ENCODE measurements around the gene PCSK5. TPM values are rescaled to one million over a fixed set of nuclear protein-coding genes. Genes with fewer than 3 reads are reported as not detected.
"Not testable (repeated sequence)": the region's sequence is repeated elsewhere in the genome, so short reads cannot be mapped to it uniquely, and the experiment has no call there.

Gene PCSK5
- total and polyA plus RNA-seq, 5 donors: 2.6 to 7.6 (median 5.6) TPM

DNA sequence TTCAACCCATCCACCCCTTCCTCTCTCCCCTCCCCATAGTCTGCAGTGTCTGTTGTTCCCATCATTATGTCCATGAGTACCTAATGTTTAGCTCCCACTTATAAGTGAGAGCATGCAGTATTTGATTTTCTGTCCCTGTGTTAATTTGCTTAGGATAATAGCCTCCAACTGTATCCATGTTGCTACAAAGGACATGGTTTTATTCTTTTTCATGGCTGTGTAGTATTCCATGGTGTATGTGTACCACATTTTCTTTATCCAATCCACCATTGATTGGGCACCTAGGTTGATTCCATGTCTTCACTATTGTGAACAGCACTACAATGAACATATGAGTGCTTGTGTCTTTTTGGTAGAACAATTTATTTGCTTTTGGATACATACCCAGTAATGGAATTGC, 187.1 kb downstream of the PCSK5 start:
- Histone ChIP-seq H3K4me1 (ENCODE audit: control insufficient read depth, insufficient read depth, low read length) (no peaks in the 10 kb centered on the region), H3K27ac (ENCODE audit: low read length) (no peak overlapping the region), H3K27me3 (ENCODE audit: control insufficient read depth, insufficient read depth) (no peaks in the 10 kb centered on the region), H3K9me3 (ENCODE audit: control insufficient read depth, low read length) (no peaks in the 10 kb centered on the region), H3K4me3 (ENCODE audit: low read length) (no peak overlapping the region)
- ATAC-seq (no peak), DNase-seq (no peak)
- intact Hi-C loops (cut with DNase I): no loop called here

DNA sequence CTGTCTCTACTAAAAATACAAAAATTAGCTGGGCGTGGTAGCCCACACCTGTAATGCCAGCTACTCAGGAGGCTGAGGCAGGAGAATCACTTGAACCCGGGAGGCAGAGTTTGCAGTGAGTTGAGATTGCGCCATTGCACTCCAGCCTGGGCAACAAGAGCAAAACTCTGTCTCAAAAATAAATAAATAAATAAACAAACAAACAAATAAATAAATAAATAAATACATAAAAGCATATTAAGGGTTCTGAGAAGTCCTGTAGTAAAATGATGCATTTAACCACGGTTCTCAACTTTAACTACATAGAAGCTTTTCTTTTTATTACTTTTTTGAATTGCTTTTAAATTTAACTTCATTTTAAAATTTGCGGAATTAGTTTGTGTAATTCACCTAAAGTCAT, 190.8 kb downstream of the PCSK5 start:
- WGBS: 98% methylated on average over 5 of the region's 5 CpGs
- H3K27me3 ChIP-seq (ENCODE audit: control insufficient read depth, insufficient read depth); intact Hi-C loops (cut with DNase I); H3K27ac ChIP-seq (ENCODE audit: low read length); H3K9me3 ChIP-seq (ENCODE audit: control insufficient read depth, low read length); DNase-seq; H3K4me1 ChIP-seq (ENCODE audit: control insufficient read depth, insufficient read depth, low read length); ATAC-seq; H3K4me3 ChIP-seq (ENCODE audit: low read length): not testable (repeated sequence)

DNA sequence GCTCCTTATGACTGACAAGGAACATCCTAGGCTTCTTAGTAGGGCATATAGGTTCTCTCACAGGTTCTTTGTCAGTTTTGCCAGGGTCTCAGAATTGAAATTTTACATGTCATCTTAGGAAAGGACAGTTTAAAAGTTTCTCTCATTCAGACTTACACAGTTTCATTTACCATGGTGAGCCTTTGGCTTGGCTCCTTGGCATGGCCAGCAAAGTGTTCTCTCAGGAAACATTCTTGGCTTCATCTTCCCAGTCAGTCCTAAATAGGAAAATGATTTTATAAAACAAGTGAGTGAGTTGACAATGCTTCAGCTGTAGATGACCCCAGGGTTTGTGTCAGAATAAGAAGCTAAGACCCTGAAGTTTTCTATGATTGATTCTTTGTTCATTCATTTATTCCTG, 191.6 kb downstream of the PCSK5 start:
- Histone ChIP-seq H3K27ac (ENCODE audit: low read length) (no peak overlapping the region), H3K9me3 (ENCODE audit: control insufficient read depth, low read length) (no peaks in the 10 kb centered on the region), H3K4me3 (ENCODE audit: low read length) (no peak overlapping the region), H3K4me1 (ENCODE audit: control insufficient read depth, insufficient read depth, low read length) (no peaks in the 10 kb centered on the region), H3K27me3 (ENCODE audit: control insufficient read depth, insufficient read depth) (no peaks in the 10 kb centered on the region)
- DNase-seq (peak in 2 of 3 donors; percentile 18 to 62), ATAC-seq (peak in 1 of 2 donors; percentile 74)
- intact Hi-C loops (cut with DNase I): no loop called here

DNA sequence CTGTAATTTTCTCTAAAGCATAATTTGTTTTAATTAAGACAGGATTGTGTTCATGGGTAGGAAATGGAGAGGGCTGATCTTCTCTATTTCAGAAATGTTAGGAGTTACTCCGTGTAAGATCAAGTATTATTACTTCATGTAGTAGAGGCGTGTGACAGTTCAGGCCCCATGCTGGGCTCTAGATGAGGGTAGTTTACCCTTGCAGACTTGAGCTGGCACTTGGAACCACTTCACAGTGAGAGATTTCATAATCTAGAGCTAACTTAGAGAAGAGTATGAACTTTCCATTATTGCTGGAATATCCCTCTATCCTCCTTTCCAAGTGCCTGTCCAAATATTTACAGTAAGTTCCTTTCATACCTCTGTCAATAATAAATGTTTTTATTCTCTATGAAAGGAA, 195.1 kb downstream of the PCSK5 start:
- Histone ChIP-seq H3K27ac (ENCODE audit: low read length) (no peak overlapping the region), H3K4me1 (ENCODE audit: control insufficient read depth, insufficient read depth, low read length) (no peaks in the 10 kb centered on the region), H3K9me3 (ENCODE audit: control insufficient read depth, low read length) (no peaks in the 10 kb centered on the region), H3K27me3 (ENCODE audit: control insufficient read depth, insufficient read depth) (no peaks in the 10 kb centered on the region), H3K4me3 (ENCODE audit: low read length) (no peak overlapping the region)
- 91% methylated on average over 2 of the region's 2 CpGs for WGBS
- no peak for DNase-seq
- intact Hi-C loops (cut with DNase I): no loop called here
- ATAC-seq: no peak

DNA sequence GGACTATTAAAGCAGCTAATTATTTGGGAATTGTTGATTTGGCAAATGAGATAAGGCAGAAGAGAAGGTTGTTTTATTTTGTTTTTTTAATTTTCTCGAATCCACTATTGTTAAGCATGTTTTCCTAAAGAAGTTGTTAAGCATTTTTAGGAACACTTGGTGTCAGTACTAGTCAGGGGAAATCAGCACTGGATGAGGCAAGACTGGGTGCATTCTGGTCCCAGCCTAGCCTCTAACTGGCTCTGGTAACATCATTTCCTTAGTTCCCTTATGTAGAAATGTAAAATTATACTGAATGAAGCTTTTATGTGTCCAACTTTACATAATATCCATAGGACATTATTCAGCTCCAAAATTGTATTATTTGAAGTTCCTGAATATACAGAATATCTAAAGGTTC, 196.1 kb downstream of the PCSK5 start:
- ATAC-seq (no peak), DNase-seq (no peak)
- H3K4me1 ChIP-seq (ENCODE audit: control insufficient read depth, insufficient read depth, low read length): peaks cover under 1% of the 10 kb centered on the region
- no peaks in the 10 kb centered on the region for H3K27me3 ChIP-seq (ENCODE audit: control insufficient read depth, insufficient read depth)
- WGBS: 80% methylated on average over 1 of the region's 1 CpG
- H3K4me3 ChIP-seq (ENCODE audit: low read length): no peak overlapping the region
- no peaks in the 10 kb centered on the region for H3K9me3 ChIP-seq (ENCODE audit: control insufficient read depth, low read length)
- no peak overlapping the region for H3K27ac ChIP-seq (ENCODE audit: low read length)
- intact Hi-C loops (cut with DNase I): no loop called here

DNA sequence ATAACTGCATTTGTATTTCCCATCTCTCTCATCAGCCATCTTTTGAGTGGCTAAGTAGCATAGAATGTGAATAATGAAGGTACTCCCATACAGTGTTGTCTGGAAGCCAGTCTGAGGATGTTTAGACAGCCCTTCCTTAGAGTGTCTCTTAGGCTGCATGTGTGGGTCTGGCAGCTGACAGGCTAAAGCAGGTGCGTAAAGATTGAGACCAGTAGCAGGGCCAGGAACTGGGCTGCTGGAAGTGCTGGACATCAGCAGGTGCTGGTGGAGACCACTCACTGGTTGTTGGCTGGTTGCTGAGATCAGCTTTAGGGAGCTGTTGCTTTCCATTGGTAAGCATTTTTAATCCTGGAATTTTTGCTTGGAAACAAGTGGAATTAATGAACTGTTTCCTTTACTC, 197.5 kb downstream of the PCSK5 start:
- WGBS: 96% methylated on average over 1 of the region's 1 CpG
- ATAC-seq: no peak

DNA sequence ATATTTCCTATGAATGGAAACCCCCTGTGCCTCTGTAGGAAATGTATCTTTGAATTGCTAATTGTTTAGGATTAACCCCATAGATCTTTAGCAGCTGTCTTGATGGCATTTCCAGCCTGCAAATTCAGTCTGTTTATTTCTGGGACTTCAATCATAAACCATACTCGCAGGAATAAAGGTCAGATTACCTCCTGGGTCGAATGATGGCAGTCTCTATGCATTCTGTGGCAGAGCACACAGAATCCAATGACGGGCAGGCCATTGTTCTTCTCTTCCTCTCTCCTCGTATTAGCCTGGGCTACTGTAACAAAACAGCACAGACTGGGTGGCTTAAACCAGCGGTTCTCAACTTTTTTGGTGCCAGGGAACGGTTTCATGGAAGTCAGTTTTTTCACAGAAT, 199.9 kb downstream of the PCSK5 start:
- Histone ChIP-seq H3K27me3 (ENCODE audit: control insufficient read depth, insufficient read depth) (no peaks in the 10 kb centered on the region), H3K27ac (ENCODE audit: low read length) (no peak overlapping the region), H3K4me3 (ENCODE audit: low read length) (no peak overlapping the region), H3K9me3 (ENCODE audit: control insufficient read depth, low read length) (no peaks in the 10 kb centered on the region), H3K4me1 (ENCODE audit: control insufficient read depth, insufficient read depth, low read length) (peaks cover 2% of the 10 kb centered on the region)
- 76% methylated on average over 6 of the region's 6 CpGs for WGBS
- no peak for DNase-seq
- ATAC-seq: no peak
- intact Hi-C loops (cut with DNase I): no loop called here

More for the DNA sequence above, 197.5 kb downstream of the PCSK5 start:
- Histone ChIP-seq H3K4me3 (ENCODE audit: low read length) (no peak overlapping the region), H3K4me1 (ENCODE audit: control insufficient read depth, insufficient read depth, low read length) (peaks cover 2% of the 10 kb centered on the region), H3K9me3 (ENCODE audit: control insufficient read depth, low read length) (no peaks in the 10 kb centered on the region), H3K27me3 (ENCODE audit: control insufficient read depth, insufficient read depth) (no peaks in the 10 kb centered on the region), H3K27ac (ENCODE audit: low read length) (no peak overlapping the region)
- no peak for DNase-seq
- intact Hi-C loops (cut with DNase I): no loop called here

DNA sequence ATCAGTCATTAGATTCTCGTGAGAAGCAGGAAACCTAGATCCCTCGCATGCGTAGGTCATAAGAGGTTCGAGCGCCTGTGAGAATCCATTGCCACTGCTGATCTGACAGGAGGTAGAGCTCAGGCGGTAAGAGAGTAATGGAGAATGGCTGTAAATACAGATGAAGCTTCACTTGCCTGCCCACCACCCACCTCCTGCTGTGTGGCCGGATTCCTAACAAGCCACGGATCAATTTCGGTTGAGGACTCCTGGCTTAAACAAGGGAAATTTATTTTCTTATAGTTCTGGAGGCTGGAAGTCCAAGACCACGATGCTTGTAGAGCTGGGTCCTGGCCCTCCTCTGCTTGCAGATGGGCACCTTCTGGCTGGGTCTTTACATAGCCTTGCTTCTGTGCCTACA, 200.4 kb downstream of the PCSK5 start:
- Histone ChIP-seq H3K4me1 (ENCODE audit: control insufficient read depth, insufficient read depth, low read length) (peaks cover 2% of the 10 kb centered on the region), H3K27me3 (ENCODE audit: control insufficient read depth, insufficient read depth) (no peaks in the 10 kb centered on the region), H3K4me3 (ENCODE audit: low read length) (no peak overlapping the region), H3K9me3 (ENCODE audit: control insufficient read depth, low read length) (no peaks in the 10 kb centered on the region), H3K27ac (ENCODE audit: low read length) (no peak overlapping the region)
- DNase-seq: no peak
- no peak for ATAC-seq
- WGBS: 87% methylated on average over 10 of the region's 10 CpGs
- intact Hi-C loops (cut with DNase I): no loop called here

DNA sequence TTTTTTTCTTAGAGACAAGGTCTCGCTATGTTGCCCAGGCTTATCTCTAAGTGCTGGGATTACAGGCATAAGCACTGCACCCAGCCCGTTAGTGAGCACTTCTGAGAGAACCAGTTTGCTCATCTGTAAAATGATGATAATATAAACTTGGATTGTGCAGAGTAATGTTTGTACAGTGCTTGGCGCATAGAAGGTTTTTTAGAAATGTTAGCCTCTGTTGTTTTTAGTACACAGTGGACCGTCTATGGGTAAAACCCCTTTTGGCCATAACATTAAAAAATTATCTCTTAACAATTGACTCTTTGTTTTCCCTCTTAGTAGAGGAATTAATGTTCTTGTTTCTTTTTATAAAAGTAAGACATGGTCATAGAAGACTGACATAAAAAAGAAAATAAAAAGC, 202.1 kb downstream of the PCSK5 start:
- 63% methylated on average over 4 of the region's 4 CpGs for WGBS
- no peaks in the 10 kb centered on the region for H3K27me3 ChIP-seq (ENCODE audit: control insufficient read depth, insufficient read depth)
- H3K27ac ChIP-seq (ENCODE audit: low read length): no peak overlapping the region
- DNase-seq (no peak), ATAC-seq (peak in 1 of 2 donors; percentile 86)
- intact Hi-C loops (cut with DNase I): no loop called here
- H3K9me3 ChIP-seq (ENCODE audit: control insufficient read depth, low read length): no peaks in the 10 kb centered on the region
- no peak overlapping the region for H3K4me3 ChIP-seq (ENCODE audit: low read length)
- peaks cover 2% of the 10 kb centered on the region for H3K4me1 ChIP-seq (ENCODE audit: control insufficient read depth, insufficient read depth, low read length)

DNA sequence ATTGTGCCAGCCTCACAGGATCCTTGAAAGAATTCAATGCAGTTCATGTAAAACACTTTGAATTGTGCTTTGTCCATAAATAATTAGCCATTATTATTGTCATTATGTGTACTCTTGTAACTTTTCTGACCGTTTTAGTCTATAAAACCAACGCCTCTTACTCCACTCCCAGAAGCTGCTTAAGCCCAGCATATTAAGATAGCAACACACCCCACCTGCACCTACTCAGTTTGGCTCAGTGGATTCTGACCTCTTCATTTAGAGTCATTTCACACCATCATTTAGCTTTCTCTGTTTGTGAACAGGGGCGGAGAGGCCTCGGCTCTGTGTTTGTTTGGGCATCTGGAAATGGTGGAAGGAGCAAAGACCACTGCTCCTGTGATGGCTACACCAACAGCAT, 205.1 kb downstream of the PCSK5 start:
- Histone ChIP-seq H3K4me1 (ENCODE audit: control insufficient read depth, insufficient read depth, low read length) (peaks cover 2% of the 10 kb centered on the region), H3K27ac (ENCODE audit: low read length) (no peak overlapping the region), H3K9me3 (ENCODE audit: control insufficient read depth, low read length) (no peaks in the 10 kb centered on the region), H3K4me3 (ENCODE audit: low read length) (no peak overlapping the region), H3K27me3 (ENCODE audit: control insufficient read depth, insufficient read depth) (no peaks in the 10 kb centered on the region)
- intact Hi-C loops (cut with DNase I): no loop called here
- ATAC-seq (no peak), DNase-seq (no peak)
- 95% methylated on average over 4 of the region's 4 CpGs for WGBS

DNA sequence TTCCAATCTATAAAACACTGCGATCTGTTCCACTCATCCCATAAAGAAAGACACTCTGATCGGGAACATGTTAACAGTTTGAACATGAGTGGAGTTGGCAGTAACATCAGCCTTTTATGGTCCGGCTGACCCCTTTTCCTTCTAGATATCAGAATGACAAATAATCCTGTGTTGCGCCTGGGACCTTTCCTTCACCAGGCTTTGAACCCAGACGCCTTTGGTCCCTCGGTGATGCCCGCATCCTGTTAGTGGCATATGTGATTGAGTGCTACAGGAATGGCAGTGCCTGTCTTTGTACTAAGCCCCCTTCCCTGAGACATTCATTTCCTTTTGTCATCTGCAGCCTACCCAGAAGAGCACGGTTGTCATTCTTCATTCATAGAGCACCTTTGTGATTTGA, 209.0 kb downstream of the PCSK5 start:
- Histone ChIP-seq H3K27me3 (ENCODE audit: control insufficient read depth, insufficient read depth) (no peaks in the 10 kb centered on the region), H3K9me3 (ENCODE audit: control insufficient read depth, low read length) (no peaks in the 10 kb centered on the region), H3K4me3 (ENCODE audit: low read length) (no peak overlapping the region), H3K4me1 (ENCODE audit: control insufficient read depth, insufficient read depth, low read length) (no peaks in the 10 kb centered on the region), H3K27ac (ENCODE audit: low read length) (no peak overlapping the region)
- ATAC-seq: no peak
- 68% methylated on average over 8 of the region's 8 CpGs for WGBS
- DNase-seq: no peak
- intact Hi-C loops (cut with DNase I): no loop called here

DNA sequence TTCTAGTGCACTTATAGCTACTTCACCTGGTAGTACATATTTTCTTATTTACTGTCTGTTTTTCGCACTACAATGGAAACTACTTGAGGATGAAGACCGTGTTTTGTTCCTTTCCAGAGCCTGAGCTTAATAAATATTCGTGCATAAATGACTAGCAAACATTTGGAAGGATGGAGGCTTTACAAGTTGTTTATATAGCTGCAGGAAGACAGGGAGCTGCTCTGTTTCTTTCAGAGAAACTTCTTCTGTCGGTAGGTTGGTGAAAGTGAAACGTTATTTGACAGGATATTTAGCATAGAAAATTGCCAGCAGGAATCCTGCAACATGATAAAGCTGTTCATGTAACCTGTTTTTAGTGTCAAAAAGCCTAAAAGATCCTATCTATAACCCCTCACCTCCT, 210.6 kb downstream of the PCSK5 start:
- no peaks in the 10 kb centered on the region for H3K4me1 ChIP-seq (ENCODE audit: control insufficient read depth, insufficient read depth, low read length)
- 43% methylated on average over 5 of the region's 5 CpGs for WGBS

More for the DNA sequence above, 210.6 kb downstream of the PCSK5 start:
- no peak for ATAC-seq
- DNase-seq: no peak
- Histone ChIP-seq H3K27ac (ENCODE audit: low read length) (no peak overlapping the region), H3K27me3 (ENCODE audit: control insufficient read depth, insufficient read depth) (no peaks in the 10 kb centered on the region), H3K9me3 (ENCODE audit: control insufficient read depth, low read length) (no peaks in the 10 kb centered on the region), H3K4me3 (ENCODE audit: low read length) (no peak overlapping the region)
- intact Hi-C loops (cut with DNase I): no loop called here

Measured in right cardiac atrium (tissue), 5 donors.